ENCODE measurements around the gene ZCCHC14. TPM values are rescaled to one million over a fixed set of nuclear protein-coding genes. Genes with fewer than 3 reads are reported as not detected.
"Not testable (repeated sequence)": the region's sequence is repeated elsewhere in the genome, so short reads cannot be mapped to it uniquely, and the experiment has no call there.

ZCCHC14 gene
- total RNA-seq, 2 donors from 2014 or later, result 3.0 to 5.2 TPM

- no peaks in the 10 kb centered on the region for H3K9me3 Mint-ChIP-seq
- peaks cover 31% of the 10 kb centered on the region for H3K4me1 Mint-ChIP-seq
- peaks cover 20% of the 10 kb centered on the region for H3K36me3 Mint-ChIP-seq (ENCODE audit: low read depth)
- ATAC-seq (replicated peaks), result peak; percentile 1
- H3K4me3 Mint-ChIP-seq, result peak overlapping the region; percentile 85
- H3K27ac Mint-ChIP-seq, result peak overlapping the region; percentile 100
- no peaks in the 10 kb centered on the region for H3K27me3 Mint-ChIP-seq
Measured at GRCh38 chr16:87384162-87384874, 108.5 kb downstream of the ZCCHC14 start.

- Mint-ChIP-seq H3K36me3 (ENCODE audit: low read depth) (peaks cover 25% of the 10 kb centered on the region), H3K9me3 (no peaks in the 10 kb centered on the region), H3K4me1 (peaks cover 30% of the 10 kb centered on the region), H3K4me3 (peak within 1 kb of the TSS; percentile 92), H3K27ac (peak within 1 kb of the TSS; percentile 100), H3K27me3 (no peaks in the 10 kb centered on the region)
- ATAC-seq (replicated peaks), result peak; percentile 65
Measured at GRCh38 chr16:87383505-87384161, 109.2 kb downstream of the ZCCHC14 start, which contains the start of gene FBXO31. TSS of gene FBXO31 (minus strand) at chr16:87383776. CDS start at chr16:87383744, 32 bp downstream.

GRCh38 chr16:87382023-87382785 is 110.6 kb downstream of the ZCCHC14 start:
- Mint-ChIP-seq H3K27ac (peak overlapping the region; percentile 75), H3K9me3 (no peaks in the 10 kb centered on the region)
- no peak for ATAC-seq (replicated peaks)

DNA sequence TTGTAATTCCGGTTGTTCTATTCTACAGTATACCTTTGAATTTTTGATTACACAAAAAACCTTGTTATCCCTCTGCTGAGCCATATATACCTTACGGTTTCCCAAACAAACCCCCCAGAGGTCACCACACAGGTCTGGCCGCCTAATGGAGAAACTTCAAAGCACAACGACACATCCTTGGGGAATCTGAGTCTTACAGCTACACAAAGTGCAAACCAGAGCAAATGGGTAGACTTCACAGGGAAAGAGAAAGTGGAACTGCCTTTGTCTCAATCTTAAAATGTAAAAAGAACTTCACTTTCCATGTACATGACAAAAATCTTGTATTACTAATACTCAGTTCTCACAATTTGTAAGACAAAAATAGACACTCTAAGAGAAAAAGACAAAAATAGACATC is 111.9 kb downstream of the ZCCHC14 start:
- H3K4me3 Mint-ChIP-seq, result peak overlapping the region; percentile 92
- ATAC-seq (replicated peaks), result peak; percentile 5
- peaks cover 32% of the 10 kb centered on the region for H3K4me1 Mint-ChIP-seq
- peak overlapping the region; percentile 88 for H3K27ac Mint-ChIP-seq
- H3K27me3 Mint-ChIP-seq, result no peaks in the 10 kb centered on the region
- peaks cover 45% of the 10 kb centered on the region for H3K36me3 Mint-ChIP-seq (ENCODE audit: low read depth)
- no peaks in the 10 kb centered on the region for H3K9me3 Mint-ChIP-seq

More at GRCh38 chr16:87382023-87382785, 110.6 kb downstream of the ZCCHC14 start:
- Mint-ChIP-seq H3K36me3 (ENCODE audit: low read depth) (peaks cover 32% of the 10 kb centered on the region), H3K27me3 (no peaks in the 10 kb centered on the region), H3K4me3 (peak overlapping the region; percentile 92), H3K4me1 (peaks cover 28% of the 10 kb centered on the region)

GRCh38 chr16:87380403-87380802 is 112.4 kb downstream of the ZCCHC14 start:
- Mint-ChIP-seq H3K27me3 (no peaks in the 10 kb centered on the region), H3K9me3 (no peaks in the 10 kb centered on the region), H3K4me3 (peak overlapping the region; percentile 92), H3K27ac (peak overlapping the region; percentile 88), H3K36me3 (ENCODE audit: low read depth) (peaks cover 50% of the 10 kb centered on the region), H3K4me1 (peaks cover 36% of the 10 kb centered on the region)
- ATAC-seq (replicated peaks), result no peak

GRCh38 chr16:87379312-87379752 is 113.5 kb downstream of the ZCCHC14 start:
- not testable (repeated sequence) for H3K9me3 Mint-ChIP-seq; H3K4me3 Mint-ChIP-seq; H3K27me3 Mint-ChIP-seq; H3K27ac Mint-ChIP-seq; ATAC-seq (replicated peaks)
- H3K4me1 Mint-ChIP-seq, result peaks cover 36% of the 10 kb centered on the region
- H3K36me3 Mint-ChIP-seq (ENCODE audit: low read depth), result peaks cover 52% of the 10 kb centered on the region

- Mint-ChIP-seq H3K27me3 (no peaks in the 10 kb centered on the region), H3K4me3 (no peak overlapping the region), H3K27ac (peak overlapping the region; percentile 81), H3K4me1 (peaks cover 32% of the 10 kb centered on the region), H3K9me3 (no peaks in the 10 kb centered on the region), H3K36me3 (ENCODE audit: low read depth) (peaks cover 55% of the 10 kb centered on the region)
- ATAC-seq (replicated peaks), result no peak
Measured at GRCh38 chr16:87376660-87377059, 116.2 kb downstream of the ZCCHC14 start.

- no peak for ATAC-seq (replicated peaks)
- Mint-ChIP-seq H3K36me3 (ENCODE audit: low read depth) (peaks cover 47% of the 10 kb centered on the region), H3K4me1 (peaks cover 24% of the 10 kb centered on the region), H3K27ac (peak overlapping the region; percentile 81), H3K9me3 (no peaks in the 10 kb centered on the region), H3K27me3 (no peaks in the 10 kb centered on the region), H3K4me3 (no peak overlapping the region)
Measured at GRCh38 chr16:87375426-87376135, 117.2 kb downstream of the ZCCHC14 start.

- Mint-ChIP-seq H3K4me1 (peaks cover 23% of the 10 kb centered on the region), H3K27ac (no peak overlapping the region), H3K27me3 (no peaks in the 10 kb centered on the region), H3K9me3 (no peaks in the 10 kb centered on the region), H3K36me3 (ENCODE audit: low read depth) (peaks cover 42% of the 10 kb centered on the region), H3K4me3 (no peak overlapping the region)
- ATAC-seq (replicated peaks), result no peak
Measured at GRCh38 chr16:87374313-87374712, 118.5 kb downstream of the ZCCHC14 start.

GRCh38 chr16:87372305-87372704 is 120.5 kb downstream of the ZCCHC14 start:
- Mint-ChIP-seq H3K27me3 (no peaks in the 10 kb centered on the region), H3K4me1 (peaks cover 38% of the 10 kb centered on the region), H3K4me3 (no peak overlapping the region), H3K27ac (no peak overlapping the region), H3K9me3 (no peaks in the 10 kb centered on the region), H3K36me3 (ENCODE audit: low read depth) (peaks cover 35% of the 10 kb centered on the region)
- ATAC-seq (replicated peaks), result no peak

DNA sequence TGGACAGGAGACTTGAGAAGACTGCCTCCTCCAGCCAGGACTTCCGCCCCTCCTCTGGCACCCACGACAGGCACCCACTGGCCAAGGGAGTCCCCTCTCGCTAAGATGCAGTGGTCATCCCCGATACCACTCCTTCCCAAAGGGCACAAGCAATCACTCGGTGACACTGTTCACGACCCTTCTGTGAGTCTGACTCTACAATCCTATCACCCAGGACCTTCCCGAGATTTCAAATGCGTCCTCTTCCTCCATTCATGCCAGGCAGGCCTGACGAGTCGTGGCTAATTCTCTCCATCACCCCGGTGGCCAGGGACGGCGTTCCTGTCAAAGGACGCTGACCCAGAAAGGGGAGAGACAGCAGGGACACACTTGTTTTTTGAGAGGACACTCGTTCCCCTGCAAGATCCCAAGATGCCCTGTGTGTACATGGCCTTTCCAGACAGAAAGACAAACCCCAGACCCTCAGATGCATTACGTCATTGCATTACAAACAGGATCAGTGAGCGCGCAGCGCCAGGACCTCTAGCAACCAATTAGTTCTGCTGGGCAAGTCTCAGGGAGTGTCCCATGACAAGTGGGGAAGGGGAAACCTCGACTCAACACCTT is 121.5 kb downstream of the ZCCHC14 start:
- H3K4me1 Mint-ChIP-seq, result peaks cover 34% of the 10 kb centered on the region
- peaks cover 35% of the 10 kb centered on the region for H3K36me3 Mint-ChIP-seq (ENCODE audit: low read depth)
- no peak overlapping the region for H3K27ac Mint-ChIP-seq
- H3K4me3 Mint-ChIP-seq, result no peak overlapping the region
- ATAC-seq (replicated peaks), result no peak
- H3K27me3 Mint-ChIP-seq, result no peaks in the 10 kb centered on the region
- H3K9me3 Mint-ChIP-seq, result no peaks in the 10 kb centered on the region

DNA sequence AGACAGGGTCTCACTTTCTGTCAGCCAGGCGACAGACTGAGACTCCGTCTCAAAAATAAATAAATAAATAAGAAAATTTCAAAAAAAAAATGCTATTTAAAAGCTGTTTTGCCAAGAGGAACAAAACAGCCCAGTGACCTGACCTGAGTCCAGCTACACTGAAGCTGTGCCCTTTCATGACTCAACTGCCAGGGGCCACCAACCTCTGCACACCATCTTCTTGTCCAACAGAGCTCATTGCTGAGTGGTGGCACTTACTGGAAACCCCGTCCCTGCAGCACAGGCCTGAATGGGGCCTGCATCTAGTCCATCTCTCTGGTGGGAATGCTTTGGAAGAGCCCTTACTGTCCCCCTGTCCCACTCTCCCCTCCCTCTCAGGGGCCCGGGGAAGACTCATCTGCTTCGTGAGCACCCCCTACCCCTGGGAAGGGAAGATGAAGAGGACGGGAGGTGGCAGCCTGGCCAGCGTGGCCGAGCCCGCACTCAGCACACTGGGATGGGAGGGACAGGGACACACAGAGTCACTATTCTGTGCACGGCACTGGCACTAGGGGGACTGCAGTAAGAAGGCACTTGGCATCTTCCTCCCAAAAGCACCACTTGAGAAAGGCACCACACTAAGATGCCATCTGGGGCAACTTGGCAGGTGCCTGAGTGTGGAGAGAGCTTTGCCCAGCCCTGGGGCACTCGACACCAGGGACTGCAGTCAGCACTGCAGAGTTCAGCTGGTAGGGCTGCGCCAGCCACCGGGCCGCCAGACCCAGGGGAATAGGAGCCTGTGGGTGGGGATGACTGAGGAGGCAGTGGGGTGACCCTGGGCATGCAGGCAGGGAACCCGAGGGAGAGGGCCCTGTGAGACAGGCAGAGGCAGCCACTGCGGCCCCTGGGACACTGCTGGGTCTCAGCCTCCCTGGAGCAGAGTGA is 122.8 kb downstream of the ZCCHC14 start:
- Mint-ChIP-seq H3K4me3 (no peak overlapping the region), H3K27ac (no peak overlapping the region), H3K36me3 (ENCODE audit: low read depth) (peaks cover 34% of the 10 kb centered on the region), H3K27me3 (no peaks in the 10 kb centered on the region), H3K4me1 (peaks cover 31% of the 10 kb centered on the region), H3K9me3 (no peaks in the 10 kb centered on the region)
- no peak for ATAC-seq (replicated peaks)

Measured in activated T-helper 17 cell treated with anti-CD3 and anti-CD28 coated beads, Interleukin-2, amount 50 U/mL, for 72 hours (primary cell).